SHP77 (cell line): ENCODE data around the gene TSPAN4.

Experiments
- DNase-seq, 2 experiments: peaks; one replicate each; lab custom pipeline; 2025; lab: John Stamatoyannopoulos, UW

Gene TSPAN4

DNA sequence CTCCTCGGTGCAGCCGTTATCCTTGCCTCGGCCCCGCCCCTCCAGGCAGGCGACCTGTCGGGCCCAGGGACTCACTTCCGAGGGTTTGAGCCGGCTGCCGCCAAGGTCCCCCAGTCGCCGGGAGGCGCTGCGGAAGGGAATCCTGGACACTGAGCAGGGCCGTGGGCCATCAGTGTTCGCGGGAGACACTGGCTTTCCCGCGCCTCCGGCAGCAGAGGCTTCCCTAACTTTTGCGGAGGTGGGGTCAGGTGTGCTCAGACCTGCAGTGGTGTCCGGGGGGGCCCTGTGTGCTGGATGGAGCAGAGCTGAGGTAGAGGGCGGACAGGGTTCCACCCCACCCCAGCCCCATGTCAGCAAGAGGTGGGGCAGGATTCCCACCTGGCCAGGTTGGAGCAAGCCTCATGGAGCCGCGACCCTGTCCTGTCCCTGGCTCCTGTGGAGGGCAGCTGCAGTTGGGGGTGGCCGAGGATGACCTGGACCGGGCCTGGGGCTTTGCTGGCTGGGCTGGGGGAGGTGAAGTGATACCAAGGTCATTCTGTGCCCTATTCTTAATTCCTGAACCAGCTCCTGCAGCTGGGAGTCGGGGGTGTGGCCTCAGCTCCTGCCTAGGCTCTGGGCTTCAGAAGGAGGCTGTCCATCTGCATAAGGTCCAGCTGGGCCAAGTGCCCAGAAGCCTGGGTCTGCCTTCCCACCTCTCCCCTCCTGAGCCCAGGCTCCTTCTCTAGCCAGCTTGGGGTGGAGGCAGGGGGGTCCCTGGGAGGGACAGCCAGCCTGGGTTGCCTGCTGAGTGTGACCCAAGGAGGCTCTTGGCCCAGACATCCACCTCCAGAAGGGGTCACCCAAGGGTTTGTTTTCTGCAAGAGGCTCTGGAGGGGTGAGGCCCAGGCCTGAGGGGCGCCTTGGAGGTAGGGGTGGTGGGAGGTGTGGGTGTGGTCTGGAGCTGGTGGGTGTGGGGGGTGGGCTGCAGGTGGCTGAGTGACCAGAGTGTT is 8.4 kb downstream of the TSPAN4 start:
- DNase-seq: no peak

DNA sequence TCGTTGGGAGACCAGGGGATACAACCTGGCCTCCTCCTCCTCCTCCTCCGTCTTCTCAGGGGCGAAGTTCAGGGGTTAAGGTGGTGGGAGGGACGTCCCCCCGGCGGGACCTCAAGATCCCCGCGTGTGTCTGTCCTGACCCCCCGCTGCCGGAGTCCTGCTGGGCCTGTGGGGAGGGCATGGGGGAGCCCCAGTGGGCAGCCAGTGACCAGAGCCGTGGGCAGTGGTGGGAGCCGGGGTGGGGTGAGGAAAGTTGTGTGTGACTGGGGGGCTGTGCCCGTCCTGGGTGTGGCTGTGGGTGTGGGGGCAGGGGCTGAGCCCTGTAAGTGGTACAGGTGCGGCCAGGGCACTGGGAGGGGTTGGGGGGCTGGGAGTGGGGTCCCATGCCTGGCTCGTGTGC is 10.1 kb downstream of the TSPAN4 start:
- DNase-seq: no peak

DNA sequence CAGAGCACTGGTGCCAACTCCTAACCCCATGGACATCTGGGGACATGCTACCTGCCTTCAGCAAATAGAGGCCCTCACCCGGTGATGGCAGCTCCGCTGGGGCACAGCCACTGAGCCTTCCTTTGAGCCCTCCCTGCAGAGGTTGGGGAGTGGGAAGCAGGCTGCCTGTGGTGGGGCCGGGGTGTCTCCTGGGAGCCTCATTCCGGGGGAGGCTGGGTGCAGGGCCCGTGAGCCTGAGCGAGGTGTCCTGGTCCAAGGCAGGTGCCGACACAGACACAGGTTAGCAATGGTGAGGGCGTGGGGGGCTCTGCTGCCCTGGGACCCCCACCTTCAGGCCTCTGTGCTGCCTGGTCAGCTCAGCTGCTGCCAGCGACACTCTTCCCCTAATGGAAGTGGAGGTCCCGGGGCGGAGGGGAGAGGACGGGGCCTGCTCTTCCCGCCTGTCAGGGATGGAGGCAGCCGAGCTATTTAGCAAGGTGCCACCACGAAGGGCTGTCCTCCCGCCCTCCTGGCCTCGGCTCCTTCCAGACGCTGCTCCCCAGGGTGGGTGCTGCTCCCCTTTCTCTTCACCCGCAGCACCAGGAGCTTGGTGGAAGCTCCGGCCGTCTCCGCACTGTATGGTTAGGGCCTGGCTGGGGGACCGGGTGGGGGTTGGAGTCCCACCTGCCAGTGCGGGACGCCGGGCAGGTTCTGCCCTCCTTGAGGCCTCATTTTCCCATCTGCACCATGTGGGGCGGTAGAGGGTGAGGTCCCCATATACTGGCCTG is 11.2 kb downstream of the TSPAN4 start:
- DNase-seq: no peak

DNA sequence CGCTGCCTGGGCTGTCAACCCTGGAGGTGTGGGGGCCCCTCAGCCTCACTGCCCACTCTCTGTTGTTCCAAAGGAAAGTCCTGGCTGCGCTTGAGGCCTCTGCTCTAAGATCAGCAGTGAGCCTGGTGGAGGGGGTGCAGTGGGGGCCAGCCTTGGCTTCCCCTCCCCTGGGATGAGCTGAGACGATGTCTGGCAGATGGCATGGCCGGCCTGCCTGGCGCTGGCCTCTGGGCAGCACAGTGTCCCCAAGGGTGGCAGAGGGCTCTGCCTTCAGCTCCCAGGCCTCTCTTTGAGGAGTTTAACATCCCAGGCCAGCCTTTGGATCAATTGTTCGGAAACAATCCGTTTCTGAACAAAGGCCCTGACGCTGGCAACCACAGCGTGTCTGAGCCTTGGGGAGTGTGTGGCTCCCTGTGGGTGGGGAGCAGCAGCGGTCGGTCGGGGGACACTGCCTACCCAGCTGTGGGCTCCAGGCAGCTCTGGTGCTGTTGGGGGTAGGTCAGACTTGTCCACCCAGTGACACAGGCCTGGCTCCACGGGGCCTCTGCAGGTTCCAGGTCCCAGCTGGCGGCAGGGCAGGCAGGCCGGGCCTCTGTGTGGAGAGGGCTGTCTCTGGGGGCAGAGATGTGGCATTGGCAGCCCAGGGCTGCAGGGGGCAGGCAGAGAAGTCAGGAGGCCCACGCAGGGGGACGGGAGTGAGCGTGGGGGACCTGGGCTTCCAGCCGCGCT is 12.1 kb downstream of the TSPAN4 start:
- no peak for DNase-seq

DNA sequence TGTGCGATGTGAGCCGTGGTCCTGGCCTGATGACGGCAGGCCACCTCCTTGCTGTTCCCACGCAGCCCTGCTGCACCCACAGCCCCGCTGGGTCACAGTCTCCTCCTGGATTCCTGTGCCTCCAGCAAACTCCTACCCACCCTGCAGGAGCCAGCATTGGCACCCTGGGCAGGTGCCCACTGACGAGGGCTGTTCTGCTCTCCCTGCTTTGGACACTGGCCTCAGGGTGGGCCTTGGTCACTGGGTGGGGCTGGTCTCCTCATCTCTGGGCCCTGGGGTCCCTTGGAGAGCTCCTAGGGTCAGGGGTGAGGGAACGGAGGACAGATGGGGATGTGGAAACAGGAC is 12.7 kb downstream of the TSPAN4 start:
- DNase-seq: no peak

DNA sequence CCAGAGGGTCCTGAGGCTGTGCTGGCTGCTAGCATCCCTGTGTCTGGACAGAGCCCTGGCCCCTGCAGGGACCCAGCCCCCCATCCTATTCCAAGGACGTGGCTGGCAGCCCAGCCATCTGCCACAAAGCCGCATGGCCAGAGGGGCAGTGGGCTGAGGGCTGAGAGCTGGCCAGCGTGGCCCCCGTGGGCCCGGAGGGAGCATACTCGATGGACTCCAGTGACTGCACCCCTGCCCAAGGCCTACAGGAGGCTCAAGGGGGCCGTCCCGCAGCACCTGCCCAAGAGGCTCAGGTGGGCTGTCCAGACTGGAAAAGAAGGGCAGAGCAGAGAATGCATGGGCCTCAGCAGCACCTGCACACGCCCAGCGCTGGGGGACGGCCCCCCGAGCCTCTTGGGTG is 13.1 kb downstream of the TSPAN4 start:
- DNase-seq: no peak

DNA sequence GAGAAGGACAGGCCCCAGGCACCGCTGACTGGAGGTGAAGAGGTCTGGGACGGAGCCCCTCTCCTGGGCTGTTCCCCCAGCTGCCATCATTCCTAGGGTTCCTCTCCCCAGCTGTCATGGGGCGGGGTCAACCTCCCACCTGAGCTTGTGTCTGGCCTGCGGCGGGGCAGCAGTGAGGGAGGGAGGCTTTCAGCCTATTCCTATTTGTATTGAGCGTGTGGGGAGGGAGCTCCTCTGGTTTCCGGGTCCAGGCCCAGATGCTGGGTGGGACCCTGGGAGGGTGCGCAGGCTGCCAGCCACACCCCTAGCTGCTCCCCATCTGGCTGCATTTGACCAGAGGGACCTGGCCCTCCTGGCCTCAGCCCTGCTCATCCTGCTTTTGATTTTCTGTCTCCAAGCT is 13.7 kb downstream of the TSPAN4 start:
- DNase-seq: no peak

DNA sequence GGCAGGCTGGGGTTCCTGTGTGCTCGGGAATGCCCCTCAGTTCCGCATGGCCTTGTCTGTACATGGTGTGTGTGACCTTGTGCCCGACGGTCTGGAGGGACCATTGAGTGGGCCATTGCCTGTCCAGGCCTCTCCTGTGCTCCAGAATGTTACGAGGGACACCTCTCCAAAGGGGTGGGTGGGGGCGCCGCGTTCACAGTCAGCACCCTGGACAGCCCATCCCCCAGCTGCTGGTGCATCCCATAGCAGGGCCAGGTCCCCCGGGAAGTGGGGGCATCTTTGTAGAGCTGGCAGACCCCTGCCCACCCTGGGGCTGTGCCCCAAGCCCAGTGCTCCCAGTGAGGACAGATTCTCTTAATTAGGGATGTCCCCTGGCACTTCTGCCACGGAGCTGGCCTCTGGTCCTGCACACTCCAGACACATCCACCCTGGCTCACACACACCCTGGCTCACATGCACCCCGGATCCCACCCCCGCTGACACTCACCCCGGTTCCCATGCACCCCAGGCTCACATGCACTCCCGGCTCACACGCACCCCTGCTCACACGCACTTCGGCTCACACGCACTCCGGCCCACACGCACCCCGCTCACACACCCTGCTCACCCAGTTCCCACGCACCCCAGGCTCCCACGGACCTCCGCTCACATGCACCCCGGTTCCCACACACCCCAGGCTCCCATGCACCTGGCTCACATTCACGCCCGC is 15.6 kb downstream of the TSPAN4 start:
- no peak for DNase-seq

DNA sequence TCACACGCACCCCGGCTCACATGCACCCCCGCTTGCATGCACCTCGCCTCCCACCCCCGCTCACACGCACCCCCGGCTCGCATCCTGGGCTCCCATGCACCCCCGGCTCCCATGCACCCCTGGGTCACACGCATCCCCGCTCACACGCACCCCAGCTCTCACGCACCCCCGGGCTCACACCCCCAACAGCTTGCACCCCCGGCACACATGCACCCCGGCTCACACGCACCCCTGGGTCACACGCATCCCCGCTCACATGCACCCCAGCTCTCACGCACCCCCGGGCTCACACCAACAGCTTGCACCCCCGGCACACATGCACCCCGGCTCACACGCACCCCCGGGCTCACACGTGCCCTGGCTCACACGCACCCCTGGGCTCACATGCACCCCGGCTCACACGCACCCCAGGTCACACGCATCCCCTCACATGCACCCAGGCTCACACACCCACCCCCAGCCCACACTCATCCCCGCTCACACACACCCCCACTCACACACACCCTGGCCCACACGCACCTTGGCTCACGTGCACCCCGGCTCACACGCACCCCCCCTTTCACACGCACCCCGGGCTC is 16.2 kb downstream of the TSPAN4 start:
- DNase-seq: no peak

DNA sequence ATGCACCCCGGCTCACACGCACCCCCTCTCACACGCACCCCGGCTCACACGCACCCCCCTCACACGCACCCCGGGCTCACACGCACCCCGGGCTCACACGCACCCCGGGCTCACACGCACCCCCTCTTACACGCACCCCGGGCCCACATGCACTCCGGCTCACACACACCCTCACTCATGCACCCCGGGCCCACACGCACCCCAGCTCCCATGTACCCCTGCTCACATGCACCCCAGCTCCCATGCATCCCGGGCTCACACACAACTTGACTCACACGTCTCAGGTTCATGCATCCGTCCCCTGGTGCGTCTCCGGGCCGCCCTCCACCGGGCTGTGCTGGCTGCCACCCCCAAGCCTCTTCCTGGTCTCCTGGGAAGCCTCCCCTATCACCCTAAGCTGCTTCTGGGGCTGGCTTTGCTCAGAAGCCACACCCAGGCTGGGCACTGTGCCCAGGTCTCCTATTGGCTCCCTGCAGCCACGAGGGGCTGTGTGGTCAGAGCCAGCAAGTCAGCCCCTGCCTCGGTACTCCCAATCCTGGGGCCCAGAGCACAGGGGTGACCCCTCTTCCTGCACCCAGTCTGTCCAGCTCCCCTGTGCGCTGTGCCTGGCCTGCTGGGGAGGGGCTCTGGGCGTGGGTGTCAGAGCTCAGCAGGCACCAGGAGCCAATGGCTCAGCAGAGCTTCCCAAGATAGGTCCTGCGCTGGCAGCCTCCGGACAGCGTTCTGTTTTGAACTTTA is 16.9 kb downstream of the TSPAN4 start:
- DNase-seq: no peak

DNA sequence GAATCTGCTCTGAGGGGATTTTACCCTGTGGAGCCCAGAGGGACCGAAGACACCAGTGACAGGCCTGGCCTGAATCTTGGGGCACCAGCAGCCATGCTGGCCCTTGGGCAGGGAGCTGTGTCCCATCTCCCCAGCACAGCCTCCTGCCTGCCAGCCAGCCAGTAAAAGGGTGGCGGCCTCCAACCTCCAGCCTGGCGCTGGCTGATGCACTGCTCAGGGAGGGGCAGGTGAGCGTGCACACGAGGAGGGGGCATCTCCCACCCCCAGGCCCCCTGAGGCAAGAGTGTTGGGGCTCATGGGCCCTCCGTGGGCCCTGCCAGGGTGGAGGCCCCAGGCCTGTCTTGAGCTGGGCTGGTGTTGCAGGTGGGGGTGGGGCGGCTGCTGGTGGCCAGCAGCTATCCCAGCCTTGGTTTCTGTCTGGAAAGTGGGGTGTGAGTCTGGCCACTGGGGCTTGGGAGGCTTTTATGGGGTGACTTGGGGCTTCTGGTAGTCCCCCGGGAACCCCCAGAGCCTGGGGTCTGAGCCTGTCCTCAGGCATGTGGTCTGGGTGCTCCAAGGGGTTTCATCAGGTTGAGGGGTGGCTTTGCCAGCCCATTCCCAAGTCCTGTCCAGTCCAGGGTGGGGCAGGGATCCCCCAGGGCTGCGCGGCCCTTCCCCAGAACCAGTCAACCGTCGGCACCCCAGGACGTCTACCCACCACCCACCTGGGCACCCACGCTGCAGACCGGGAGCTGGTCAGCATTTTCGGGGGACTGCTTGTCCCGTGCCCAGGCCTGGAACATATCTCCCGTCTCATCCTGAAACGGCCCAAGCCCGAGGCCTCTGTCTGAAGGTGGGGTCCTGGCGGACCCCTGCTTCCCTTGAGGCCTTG is 17.8 kb downstream of the TSPAN4 start:
- DNase-seq: no peak

DNA sequence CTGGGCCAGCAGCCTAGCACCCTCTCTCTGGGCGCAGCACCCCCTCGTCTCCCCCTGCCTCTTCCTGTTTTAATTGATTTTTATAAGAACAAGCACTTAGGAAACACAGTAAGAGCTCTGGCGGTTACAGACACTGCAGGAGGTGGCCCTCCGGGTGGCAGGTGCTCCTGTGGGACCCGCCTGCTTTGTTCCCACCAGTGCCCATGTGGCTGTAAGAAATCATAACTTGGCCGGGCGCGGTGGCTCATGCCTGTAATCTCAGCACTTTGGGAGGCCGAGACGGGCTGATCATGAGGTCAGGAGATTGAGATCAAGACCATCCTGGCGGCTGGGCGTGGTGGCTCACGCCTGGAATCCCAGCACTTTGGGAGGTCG is 18.4 kb downstream of the TSPAN4 start:
- no peak for DNase-seq

DNA sequence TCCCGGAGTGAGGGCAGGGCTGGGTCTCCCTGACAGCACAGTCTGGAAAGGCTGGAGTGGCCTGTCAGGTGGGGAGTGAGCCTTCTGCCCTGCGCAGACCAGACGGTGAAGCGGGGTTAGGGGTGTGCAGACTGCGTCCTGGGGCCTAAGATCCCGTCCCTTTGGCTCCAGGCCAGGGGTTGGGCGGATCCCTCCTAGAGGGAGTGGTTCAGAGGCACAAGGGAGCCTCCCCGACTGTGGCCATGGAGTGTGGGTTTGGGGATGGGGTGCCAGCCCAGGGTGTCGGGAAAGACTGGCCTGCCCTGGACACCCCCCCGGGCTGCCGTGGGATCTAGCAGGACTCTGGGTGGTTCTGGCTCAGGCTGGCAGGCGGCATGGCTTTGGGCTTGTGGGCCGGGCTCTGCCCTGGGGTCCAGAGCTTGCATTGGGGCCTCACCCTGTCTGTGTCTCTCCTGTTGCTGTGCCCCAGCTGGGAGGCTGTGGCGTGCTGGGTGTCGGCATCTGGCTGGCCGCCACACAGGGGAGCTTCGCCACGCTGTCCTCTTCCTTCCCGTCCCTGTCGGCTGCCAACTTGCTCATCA is 19.5 kb downstream of the TSPAN4 start:
- no peak for DNase-seq

DNA sequence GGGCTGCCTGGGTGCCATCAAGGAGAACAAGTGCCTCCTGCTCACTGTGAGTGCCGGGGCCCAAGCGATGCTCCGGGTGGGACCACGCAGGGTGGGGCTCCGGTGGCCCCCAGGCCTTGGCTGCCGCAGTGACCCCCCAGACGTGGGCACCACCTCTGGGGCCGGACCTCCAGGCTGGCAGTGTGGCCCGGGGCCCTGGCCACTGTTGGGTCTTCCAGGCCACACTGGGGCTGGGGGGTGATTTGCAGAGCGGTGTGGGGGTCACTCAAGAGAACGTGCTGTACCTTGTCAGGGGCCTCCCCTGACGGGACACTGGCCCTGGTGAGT is 20.0 kb downstream of the TSPAN4 start:
- no peak for DNase-seq

DNA sequence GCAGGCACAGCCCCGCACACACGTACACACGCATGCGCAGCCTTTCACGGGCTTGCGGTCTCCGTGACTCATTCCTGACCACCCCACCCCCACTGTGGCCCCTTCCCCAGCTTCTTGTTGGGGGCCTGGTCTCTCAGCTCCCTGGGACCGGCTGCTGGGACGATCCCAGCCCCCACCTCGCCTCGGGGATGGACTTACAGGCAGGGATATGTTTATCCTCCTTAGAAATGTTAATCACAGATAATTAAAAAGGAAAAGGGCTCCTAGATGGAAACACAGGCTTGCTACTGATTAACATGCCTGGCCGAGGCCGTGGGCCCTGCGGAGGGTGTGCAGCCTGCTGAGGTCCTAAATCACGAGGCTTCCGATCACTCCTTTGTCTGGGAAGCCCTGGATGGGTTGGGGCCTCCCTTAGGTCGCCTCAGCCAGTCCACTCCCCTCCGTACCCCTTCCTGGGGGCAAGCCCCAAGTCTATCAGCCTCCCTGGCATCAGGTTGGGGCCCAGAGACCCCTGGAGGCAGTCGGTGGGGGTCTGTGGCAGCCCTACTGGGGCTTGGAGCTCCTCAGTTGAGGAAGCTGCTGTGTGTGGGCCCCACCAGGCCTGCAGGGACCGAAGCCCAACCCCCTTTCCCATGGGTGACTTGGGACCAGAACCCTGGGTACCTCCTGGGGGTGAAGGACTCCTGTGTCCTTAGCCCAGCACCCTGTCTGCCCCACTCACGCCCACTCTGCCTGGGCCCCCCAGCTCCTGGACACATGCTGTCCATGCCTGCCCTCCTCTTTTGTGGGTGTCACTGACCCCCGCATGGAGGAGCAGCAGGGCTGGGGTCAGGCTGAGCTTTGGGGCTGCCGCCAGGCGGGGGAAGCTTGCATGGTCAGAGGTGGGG is 20.6 kb downstream of the TSPAN4 start:
- no peak for DNase-seq

DNA sequence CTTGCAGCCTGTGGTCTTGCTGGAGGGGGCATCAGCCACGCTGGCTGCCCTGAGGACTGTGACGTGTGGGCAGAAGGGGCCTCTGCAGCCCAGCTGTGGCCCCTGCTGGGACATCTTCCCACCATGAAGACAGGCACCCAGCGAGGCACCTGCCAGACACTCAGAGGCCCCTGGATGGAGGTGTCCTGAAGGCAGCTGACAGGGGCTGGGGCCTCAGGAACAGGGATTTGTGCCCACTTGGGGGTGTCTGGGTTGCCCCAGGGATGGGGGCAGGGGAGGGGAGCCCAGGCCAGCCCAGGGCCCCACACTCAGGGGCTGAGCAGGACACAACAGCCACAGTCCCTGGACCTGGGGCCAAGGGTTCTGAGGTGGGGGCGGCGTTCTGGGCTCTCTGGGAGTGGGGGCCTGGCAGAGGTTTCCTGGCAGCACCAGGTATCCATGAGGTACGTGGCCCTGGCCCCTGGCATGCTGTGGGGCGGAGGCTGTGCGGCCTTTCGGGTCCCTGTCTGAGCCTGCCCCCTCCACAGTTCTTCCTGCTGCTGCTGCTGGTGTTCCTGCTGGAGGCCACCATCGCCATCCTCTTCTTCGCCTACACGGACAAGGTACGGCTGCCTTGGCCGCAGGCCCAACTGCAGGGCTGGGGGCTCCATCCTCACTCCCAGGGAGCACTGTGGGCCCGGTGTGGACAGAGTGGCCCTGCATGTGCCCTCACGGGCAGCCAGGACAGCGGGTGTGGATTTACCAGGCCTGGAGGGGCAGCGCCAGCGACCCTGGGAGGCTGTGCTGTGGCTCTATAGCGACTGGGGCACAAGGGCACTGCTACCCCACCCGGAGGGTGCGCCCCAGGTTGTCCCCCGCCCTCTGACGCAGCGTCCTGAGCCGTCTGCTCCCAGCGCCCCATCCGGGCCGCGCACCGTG is 21.5 kb downstream of the TSPAN4 start:
- no peak for DNase-seq

DNA sequence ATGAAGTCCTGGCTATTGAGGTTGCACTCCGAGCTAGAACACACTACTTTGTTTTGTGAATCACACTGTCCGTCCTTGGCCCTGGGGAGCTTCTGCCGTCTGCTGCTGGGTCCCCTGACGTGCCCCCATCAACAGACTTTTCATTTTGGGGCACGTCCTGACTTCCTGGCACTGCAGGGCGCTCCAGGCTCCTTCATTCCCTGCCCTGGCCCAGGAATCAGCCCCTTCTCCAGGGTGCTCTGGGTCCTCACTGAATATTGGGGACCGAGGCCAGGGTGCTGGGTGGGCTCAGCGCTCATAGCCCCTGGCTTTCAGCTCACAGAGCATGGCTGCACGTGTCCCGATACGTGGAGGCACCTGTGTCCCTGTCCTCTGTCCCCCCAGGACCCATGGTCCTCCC is 22.2 kb downstream of the TSPAN4 start:
- DNase-seq: no peak
